NCI-H2196 (cell line): ENCODE data around the gene ZKSCAN3.
A peak's percentile ranks its signal among the peaks of the same experiment; 100 is the strongest.
"Not testable (repeated sequence)": the region's sequence is repeated elsewhere in the genome, so short reads cannot be mapped to it uniquely, and the experiment has no call there.

Experiments used
- DNase-seq: peaks from one replicate; lab custom pipeline; 2025; ENCODE audit not compliant: unreplicated experiment; lab: John Stamatoyannopoulos, UW

ZKSCAN3 gene

GRCh38 chr6:28349892-28350737 is at the start of gene ZKSCAN3:
TSS of gene ZKSCAN3 (plus strand) at chr6:28349947. CDS start at chr6:28359587, 9,640 bp downstream.
- peak; percentile 86 for DNase-seq

GRCh38 chr6:28303570-28303969 is 46.2 kb upstream of the ZKSCAN3 start:
- DNase-seq = no peak

- not testable (repeated sequence) for DNase-seq
Observed at GRCh38 chr6:28306363-28306762, 43.4 kb upstream of the ZKSCAN3 start.

- no peak for DNase-seq
Observed at GRCh38 chr6:28311139-28311823, 38.5 kb upstream of the ZKSCAN3 start.

DNA sequence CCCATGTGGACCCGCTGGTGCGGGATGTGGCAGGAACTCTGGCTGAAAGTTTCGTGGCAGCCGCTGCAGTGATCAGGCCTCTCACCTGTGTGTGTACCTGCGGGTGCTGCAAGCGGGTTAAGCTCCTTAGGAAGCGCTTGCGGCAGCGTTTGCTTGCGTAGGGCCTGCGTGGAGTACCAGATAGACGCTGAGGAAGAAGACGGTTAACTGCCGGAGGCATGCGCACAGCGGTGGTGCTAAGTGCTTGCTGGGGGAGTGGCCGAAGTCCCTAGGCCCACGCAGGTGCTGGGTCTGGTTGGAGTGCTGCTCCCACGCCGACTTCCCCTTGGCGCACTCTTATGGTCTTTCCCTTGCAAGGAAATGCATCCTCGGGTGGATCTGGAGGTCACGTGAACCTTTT is 36.8 kb upstream of the ZKSCAN3 start:
- DNase-seq = no peak

GRCh38 chr6:28315628-28316027 is 34.1 kb upstream of the ZKSCAN3 start:
- no peak for DNase-seq

- DNase-seq = not testable (repeated sequence)
Observed at GRCh38 chr6:28317866-28318265, 31.9 kb upstream of the ZKSCAN3 start.

GRCh38 chr6:28322661-28323060 is 27.1 kb upstream of the ZKSCAN3 start:
- peak; percentile 6 for DNase-seq

- no peak for DNase-seq
Observed at GRCh38 chr6:28323813-28324424, 25.8 kb upstream of the ZKSCAN3 start.

GRCh38 chr6:28326371-28326948 is 23.3 kb upstream of the ZKSCAN3 start:
- DNase-seq = no peak

DNA sequence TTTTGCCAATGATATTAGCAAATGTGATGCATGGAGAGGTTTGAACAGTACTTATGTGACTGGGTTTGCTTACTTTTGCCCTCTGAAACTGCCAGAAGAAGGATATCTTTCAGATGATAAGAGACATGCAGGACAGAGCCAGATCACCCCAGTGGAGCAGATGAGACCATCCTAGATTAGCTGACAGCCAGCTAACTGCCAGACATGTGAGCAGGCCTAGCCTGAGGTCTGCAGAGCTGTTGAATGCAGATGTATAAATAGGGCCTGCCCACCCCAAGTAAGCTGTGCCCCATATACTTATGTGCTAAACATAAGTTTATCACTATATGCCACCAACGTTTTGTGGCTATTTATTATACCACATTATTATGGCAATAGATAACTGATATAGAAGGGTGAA is 19.7 kb upstream of the ZKSCAN3 start:
- no peak for DNase-seq

GRCh38 chr6:28333047-28333446 is 16.7 kb upstream of the ZKSCAN3 start:
- DNase-seq = no peak

- DNase-seq = no peak
Observed at GRCh38 chr6:28333599-28334018, 16.1 kb upstream of the ZKSCAN3 start.

DNA sequence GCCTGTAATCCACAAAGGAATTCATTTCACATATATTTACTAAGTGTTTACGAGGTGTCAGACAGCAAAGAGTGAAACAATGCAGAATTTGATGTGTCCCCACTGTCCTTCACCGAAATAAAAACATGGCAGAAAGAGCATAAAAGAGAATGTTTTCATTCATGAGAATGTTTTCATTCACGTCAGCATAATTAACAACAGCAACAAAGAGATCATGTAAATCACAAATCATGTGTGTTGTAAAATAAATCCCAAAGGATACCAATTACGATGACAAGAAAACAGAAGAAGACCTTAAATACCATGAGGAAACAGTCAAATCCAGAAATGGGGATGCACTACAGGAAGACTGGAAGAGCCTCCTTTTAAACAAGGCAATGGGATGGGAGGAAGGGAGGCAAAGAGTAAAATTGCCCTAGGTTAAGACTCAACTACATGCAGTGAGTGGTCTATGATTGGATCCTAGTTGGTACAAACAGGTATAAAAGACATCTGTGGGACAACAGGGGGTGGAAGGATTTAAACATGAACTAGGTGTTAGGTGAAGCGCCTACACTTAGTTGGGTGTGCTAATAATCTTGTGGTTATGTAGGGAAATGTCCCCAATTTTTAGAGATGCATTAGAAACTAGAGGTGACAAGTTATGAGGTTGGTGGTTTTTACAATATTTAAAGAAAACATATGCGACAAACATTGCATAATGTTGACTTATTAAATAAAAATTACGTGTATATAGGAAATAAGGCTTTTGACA is 15.3 kb upstream of the ZKSCAN3 start:
- no peak for DNase-seq

GRCh38 chr6:28335040-28335563 is 14.6 kb upstream of the ZKSCAN3 start:
- no peak for DNase-seq

DNA sequence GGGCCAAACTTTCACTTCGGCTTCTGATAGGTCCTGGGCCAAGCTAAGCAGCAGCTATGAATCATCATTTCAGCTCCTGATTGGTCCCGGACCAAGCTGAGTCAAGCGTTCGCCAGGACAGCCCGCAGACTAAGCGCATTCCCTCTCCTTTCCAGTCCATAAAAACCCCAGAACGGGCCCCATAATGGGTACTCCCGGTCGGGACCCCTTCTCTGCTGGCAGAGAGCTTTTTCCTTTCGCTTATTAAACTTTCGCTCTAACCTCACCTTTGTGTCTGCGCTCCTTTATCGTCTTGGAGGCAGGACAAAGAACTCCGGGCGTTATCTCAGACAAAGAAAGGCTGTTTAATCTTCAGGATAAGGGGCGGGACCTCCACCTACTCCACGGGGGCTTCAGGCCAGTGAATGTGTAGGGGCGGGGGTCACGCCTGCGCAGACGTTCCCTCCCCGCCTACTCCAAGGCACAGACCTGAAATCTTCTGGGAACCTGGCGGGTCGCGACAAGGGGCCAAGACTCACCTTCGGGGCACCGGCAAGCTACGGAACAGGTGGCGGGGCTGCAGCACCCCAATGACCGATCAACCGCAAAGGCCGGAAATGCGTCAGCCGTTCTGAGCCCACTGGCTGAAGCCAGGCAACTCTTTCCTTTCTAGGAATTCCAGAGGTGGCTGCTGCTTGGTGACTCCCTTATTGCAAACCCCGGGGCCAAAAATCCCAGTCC is 14.0 kb upstream of the ZKSCAN3 start, which contains the start of gene ZSCAN31:
Gene ZSCAN31 (minus strand): TSS at position 585 of the 720 bp plus-strand sequence. CDS start 6,465 bp downstream, outside the sequence.
- DNase-seq = peak; percentile 82

DNA sequence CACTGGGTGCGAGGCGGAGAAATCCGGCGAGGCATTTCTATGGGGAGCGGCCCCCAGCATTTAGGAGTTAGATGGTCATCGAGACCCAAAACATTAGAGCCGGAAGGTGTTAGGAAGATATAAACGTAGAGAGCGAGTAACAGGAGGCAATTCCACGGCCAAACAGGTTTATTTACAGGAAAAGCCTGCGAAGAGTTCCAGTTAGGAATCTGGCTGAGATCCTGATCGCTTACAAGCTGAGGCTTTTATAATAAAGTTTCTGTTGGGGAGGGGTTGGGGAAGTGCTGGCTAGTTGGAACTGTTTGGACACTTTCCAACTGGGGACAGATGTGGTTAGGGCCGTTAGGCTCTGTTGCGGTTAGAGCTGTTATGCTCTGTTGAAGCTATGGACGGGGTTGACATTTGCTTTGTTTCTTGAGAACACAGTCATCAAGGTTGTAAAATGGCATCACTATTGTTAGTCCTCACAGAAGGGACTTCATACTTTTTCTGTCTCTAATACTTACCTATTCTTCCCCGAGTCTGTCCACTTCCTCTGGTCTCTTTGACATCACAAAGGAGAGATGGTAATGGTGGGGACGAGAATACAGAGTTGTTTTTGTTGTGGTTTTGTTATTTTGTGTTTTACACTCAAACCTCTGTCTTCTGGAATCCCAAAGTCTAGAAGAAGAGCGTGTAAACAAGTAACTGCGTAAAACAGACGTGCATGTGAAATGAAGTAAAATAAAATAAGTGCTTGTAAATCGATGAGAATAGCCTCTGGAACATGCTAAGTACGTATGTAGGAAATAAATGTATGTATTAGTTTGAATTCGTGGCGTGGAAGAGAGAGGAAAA is 13.2 kb upstream of the ZKSCAN3 start:
- peak; percentile 19 for DNase-seq

GRCh38 chr6:28337121-28337520 is 12.6 kb upstream of the ZKSCAN3 start:
- DNase-seq = no peak
